Ovary (tissue), 9 donors: ENCODE results near the gene DDN. TPM values are rescaled to one million over a fixed set of nuclear protein-coding genes. Genes with fewer than 3 reads are reported as not detected.

Source experiments
- DNase-seq, 5 donors: peaks; one replicate each; pipeline ENCODE4 v3.0.0-alpha.2; 2019 to 2020
- H3K27ac ChIP-seq, 2 donors: fragments of 200-600 bp; one replicate each; pipeline versions ENCODE4 v1.5.1 to v1.8.0; 2019 to 2022
- H3K27me3 ChIP-seq: fragments of 200-600 bp; one replicate; pipeline ENCODE4 v1.8.0; 2022
- H3K36me3 ChIP-seq: fragments of 200-600 bp; sonication (generic); one replicate; pipeline ENCODE4 v1.5.1; 2019
- H3K4me1 ChIP-seq: one replicate; pipeline ENCODE4 v1.8.1; 2013; ENCODE audit warnings: mild to moderate bottlenecking, moderate library complexity; ENCODE audit not compliant: insufficient read depth
- H3K4me3 ChIP-seq: fragments of 200-600 bp; sonication (generic); one replicate; pipeline ENCODE4 v1.5.1; 2017
- H3K9me3 ChIP-seq, 2 donors: fragments of 200-600 bp in 1 of 2; sonication (generic) in 1 of 2; one replicate each; pipeline versions ENCODE4 v1.5.1 to v1.8.1; 2013 to 2019; ENCODE audit warnings: mild to moderate bottlenecking in 1 of 2, moderate library complexity in 1 of 2
- EP300 ChIP-seq: sonication (generic); formaldehyde crosslinking; IDR thresholded peaks from one replicate; pipeline ENCODE4 v1.6.1; 2017; ENCODE audit warnings: antibody characterized with exemption
- POLR2A ChIP-seq: fragments of 450-650 bp; IDR thresholded peaks from one replicate; pipeline ENCODE4 v1.6.1; 2017; ENCODE audit warnings: antibody characterized with exemption, mild to moderate bottlenecking, moderate library complexity
- WGBS, 3 donors: extraction: QIAGEN DNeasy Blood & Tissue Kit in 1 of 3; methylation state at CpG; one replicate each; pipeline versions ENCODE4 v1.1.5 to v1.1.7; 2013 to 2017; 5-methylcytosine and 5-hydroxymethylcytosine counted together
- intact Hi-C, 4 donors: fragments of 100-400 bp; cut with DNase I; formaldehyde crosslinking; loops; one replicate each; pipeline versions ENCODE4 v1.11.0 to v1.15.1; 2022 to 2023
- polyA plus RNA-seq, 2 donors: library from polyadenylated mRNA; stranded (reverse); fragments of 200-250 nt in 1 of 2; fragments of 350-450 nt in 1 of 2; fragmentation: Illumina TruSeq in 1 of 2; extraction: RNeasy Lipid Tissue Mini Kit (QIAGEN cat#74804) in 1 of 2; gene quantifications; one replicate each; pipeline ENCODE4 v1.2.3, GENCODE V29; 2013 to 2014
- total RNA-seq, 7 donors: library from RNA; depleted of rRNA in 2 of 7; stranded (reverse); fragments of >200 nt in 2 of 7; fragmentation: NEBNext Ultra II Directional in 3 of 7; extraction: Animal tissue kit (Norgen Biotek cat#: 25700) in 3 of 7; gene quantifications; one replicate each; pipeline versions ENCODE4 v1.1.0 to v1.2.4, GENCODE V29; 2016 to 2023
- TF ChIP-seq, protein P1 (sequence below), 3 donors: fragments of 450-650 bp in 2 of 3; fragments of 200-600 bp in 1 of 3; IDR thresholded peaks; one replicate each; pipeline versions ENCODE4 v1.5.1 to v1.8.0; 2016 to 2022; ENCODE audit warnings: antibody characterized with exemption in 3 of 3, mild to moderate bottlenecking in 1 of 3
- donor health status: DM: no; HTN: no; CAD: no; lungs with moderate emphysema.
- donor health status: DM: no; HTN: no; CAD: no.
- donor health status: Bipolar disorder and iron deficiency.
- donor health status: DM: yes; HTN: yes; CAD: no.
- donor health status: DM: no; HTN: no; CAD: no.
- donor health status: DM: yes; HTN: yes; CAD: no.

DDN gene
- total and polyA plus RNA-seq, 9 donors, result 0.04 to 0.28 (median 0.05) TPM; not detected in 6

DNA sequence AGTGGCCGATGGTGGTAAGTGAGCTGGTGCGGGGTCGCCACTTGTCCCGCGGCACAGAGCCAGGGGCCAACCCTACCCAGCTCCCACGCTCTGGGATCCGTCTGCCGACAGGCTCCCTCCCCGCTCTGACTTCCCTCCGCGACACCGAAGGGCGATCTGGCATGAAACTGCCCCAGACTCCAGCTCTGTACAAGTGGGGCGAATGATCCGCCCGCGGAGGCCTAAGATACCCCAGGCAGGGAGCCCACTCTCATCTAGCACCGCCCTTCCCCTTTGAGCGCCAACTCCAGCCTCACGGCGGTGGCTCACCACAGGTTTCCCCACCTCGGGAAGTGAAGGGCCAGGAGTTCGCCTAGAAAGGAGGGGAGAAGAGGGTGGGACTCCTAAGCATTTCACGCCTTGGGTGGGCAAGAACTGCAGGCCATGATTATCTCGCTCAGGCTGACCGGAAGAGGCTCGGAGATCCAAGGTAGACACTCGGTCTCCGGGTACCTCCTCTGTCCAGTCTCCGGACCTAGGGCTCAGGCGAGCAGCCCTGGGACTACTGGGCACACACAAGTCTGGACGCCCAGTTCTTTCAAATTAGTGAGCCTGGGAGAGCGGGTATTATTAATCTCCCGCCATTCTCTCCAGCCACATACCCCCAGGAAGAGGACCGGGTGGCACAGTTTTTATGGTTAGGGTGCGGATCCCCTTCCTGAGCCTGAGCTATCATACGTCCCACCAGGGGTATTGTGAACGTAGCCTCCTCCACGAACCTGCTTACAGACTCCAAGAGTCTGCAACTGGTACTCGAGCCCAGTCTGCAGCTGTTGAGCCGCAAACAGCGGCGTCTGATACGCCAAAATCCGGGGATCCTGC, 20.2 kb downstream of the DDN start:
- intact Hi-C loops, result no loop called here
- 2 to 4% (median 2%) methylated on average over 43 to 45 of the region's 45 CpGs for WGBS, 3 donors
- Histone ChIP-seq H3K36me3 (no peaks in the 10 kb centered on the region), H3K27ac (no peak overlapping the region), H3K27me3 (peaks cover 7% of the 10 kb centered on the region), H3K4me1 (peaks cover 11% of the 10 kb centered on the region), H3K9me3 (no peaks in the 10 kb centered on the region), H3K4me3 (no peak overlapping the region)
- no peak for DNase-seq
- TF ChIP-seq POLR2A (no peak), EP300 (no peak)
- TF ChIP-seq, protein P1, sequence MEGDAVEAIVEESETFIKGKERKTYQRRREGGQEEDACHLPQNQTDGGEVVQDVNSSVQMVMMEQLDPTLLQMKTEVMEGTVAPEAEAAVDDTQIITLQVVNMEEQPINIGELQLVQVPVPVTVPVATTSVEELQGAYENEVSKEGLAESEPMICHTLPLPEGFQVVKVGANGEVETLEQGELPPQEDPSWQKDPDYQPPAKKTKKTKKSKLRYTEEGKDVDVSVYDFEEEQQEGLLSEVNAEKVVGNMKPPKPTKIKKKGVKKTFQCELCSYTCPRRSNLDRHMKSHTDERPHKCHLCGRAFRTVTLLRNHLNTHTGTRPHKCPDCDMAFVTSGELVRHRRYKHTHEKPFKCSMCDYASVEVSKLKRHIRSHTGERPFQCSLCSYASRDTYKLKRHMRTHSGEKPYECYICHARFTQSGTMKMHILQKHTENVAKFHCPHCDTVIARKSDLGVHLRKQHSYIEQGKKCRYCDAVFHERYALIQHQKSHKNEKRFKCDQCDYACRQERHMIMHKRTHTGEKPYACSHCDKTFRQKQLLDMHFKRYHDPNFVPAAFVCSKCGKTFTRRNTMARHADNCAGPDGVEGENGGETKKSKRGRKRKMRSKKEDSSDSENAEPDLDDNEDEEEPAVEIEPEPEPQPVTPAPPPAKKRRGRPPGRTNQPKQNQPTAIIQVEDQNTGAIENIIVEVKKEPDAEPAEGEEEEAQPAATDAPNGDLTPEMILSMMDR (IDR thresholded peaks at IDR 0.05), result no peak

DNA sequence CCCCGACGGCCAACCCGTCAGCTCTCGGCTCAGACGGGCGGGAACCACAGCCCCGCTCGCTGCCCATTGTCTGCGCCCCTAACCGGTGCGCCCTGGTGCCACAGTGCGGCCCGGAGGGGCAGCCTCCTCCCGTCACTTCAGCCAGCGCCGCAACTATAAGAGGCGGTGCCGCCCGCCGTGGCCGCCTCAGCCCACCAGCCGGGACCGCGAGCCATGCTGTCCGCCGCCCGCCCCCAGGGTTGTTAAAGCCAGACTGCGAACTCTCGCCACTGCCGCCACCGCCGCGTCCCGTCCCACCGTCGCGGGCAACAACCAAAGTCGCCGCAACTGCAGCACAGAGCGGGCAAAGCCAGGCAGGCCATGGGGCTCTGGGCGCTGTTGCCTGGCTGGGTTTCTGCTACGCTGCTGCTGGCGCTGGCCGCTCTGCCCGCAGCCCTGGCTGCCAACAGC, 20.9 kb downstream of the DDN start, which contains the start of gene WNT1:
TSS of gene WNT1 (plus strand) at position 32 of the 450 bp plus-strand sequence. CDS start at position 361, 329 bp downstream.
- Histone ChIP-seq H3K27me3 (peaks cover 7% of the 10 kb centered on the region), H3K36me3 (no peaks in the 10 kb centered on the region), H3K27ac (no peak within 1 kb of the TSS), H3K4me3 (no peak within 1 kb of the TSS), H3K9me3 (no peaks in the 10 kb centered on the region), H3K4me1 (peaks cover 11% of the 10 kb centered on the region)
- WGBS, 3 donors, result 1 to 2% (median 1%) methylated on average over 29 to 45 of the region's 45 CpGs
- intact Hi-C loops, result no loop called here
- TF ChIP-seq EP300 (no peak), POLR2A (no peak)
- TF ChIP-seq, protein P1 (IDR thresholded peaks at IDR 0.05), result no peak
- DNase-seq, result no peak

DNA sequence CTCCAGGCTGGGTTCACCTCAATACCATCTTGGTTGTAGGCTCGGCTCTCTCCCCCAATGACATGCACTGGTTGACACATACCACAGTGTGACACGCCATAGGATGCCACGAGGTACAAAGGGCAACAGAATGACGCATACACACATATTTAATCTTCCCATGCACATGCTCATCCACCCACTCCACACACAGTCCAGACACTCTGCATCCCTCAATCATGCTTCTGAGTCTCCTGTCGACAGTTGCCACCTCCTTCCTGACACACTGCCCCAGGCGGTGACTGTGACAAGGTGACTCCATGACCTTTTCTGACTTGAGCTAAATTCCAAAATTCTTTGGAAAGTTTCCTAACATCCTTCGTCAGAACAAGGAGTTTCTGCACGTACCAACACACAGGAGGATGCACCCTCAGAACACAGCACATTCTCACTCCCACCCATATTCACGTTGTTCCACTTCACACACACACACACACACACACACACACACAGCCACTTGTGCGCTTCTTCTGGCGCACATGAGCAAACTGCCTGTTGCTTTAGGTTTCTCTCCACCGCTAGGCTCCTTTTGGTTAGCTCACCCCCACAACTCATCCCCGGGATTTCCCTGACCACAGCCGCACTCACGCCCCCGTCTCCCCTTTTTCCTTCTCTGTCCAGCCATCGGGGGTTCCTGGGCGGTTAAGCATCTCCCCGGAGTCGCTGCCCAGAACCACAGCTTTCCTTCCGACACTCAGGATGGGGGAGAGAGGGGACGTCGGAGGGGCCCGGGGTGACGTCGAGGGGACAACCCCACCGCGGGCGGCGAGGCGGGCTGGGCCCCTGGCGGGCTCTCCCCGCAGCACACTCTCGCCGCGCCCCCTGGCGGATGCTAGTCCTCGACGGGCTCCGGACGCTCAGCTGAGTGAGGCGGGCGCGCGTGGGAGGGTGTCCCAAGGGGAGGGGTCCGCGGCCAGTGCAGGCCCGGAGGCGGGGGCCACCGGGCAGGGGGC, 21.6 kb downstream of the DDN start:
- H3K36me3 ChIP-seq, result no peaks in the 10 kb centered on the region
- no peak overlapping the region for H3K4me3 ChIP-seq
- peaks cover 11% of the 10 kb centered on the region for H3K4me1 ChIP-seq
- peak in 3 of 5 donors; percentile 59 to 76 (median 64) for DNase-seq
- H3K9me3 ChIP-seq, result no peaks in the 10 kb centered on the region
- H3K27ac ChIP-seq, result no peak overlapping the region
- WGBS, 3 donors, result 8 to 13% (median 11%) methylated on average over 34 to 50 of the region's 50 CpGs
- TF ChIP-seq, protein P1 (IDR thresholded peaks at IDR 0.05), result peak; percentile 31 to 51 (median 42)
- TF ChIP-seq POLR2A (no peak), EP300 (no peak)
- peaks cover 7% of the 10 kb centered on the region for H3K27me3 ChIP-seq
- intact Hi-C loops, result no loop called here
